ENCODE data around the gene RASSF3.

- TF ChIP-seq, protein P1, sequence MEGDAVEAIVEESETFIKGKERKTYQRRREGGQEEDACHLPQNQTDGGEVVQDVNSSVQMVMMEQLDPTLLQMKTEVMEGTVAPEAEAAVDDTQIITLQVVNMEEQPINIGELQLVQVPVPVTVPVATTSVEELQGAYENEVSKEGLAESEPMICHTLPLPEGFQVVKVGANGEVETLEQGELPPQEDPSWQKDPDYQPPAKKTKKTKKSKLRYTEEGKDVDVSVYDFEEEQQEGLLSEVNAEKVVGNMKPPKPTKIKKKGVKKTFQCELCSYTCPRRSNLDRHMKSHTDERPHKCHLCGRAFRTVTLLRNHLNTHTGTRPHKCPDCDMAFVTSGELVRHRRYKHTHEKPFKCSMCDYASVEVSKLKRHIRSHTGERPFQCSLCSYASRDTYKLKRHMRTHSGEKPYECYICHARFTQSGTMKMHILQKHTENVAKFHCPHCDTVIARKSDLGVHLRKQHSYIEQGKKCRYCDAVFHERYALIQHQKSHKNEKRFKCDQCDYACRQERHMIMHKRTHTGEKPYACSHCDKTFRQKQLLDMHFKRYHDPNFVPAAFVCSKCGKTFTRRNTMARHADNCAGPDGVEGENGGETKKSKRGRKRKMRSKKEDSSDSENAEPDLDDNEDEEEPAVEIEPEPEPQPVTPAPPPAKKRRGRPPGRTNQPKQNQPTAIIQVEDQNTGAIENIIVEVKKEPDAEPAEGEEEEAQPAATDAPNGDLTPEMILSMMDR (IDR thresholded peaks at IDR 0.05) = no peak
- TF ChIP-seq POLR2AphosphoS5 (IDR thresholded peaks at IDR 0.05) = no peak
Measured at GRCh38 chr12:64691795-64692583, 81.7 kb downstream of the RASSF3 start.

Data from gastroesophageal sphincter (tissue), 3 donors.